ENCODE data around the gene COL24A1.

Gene COL24A1

DNA sequence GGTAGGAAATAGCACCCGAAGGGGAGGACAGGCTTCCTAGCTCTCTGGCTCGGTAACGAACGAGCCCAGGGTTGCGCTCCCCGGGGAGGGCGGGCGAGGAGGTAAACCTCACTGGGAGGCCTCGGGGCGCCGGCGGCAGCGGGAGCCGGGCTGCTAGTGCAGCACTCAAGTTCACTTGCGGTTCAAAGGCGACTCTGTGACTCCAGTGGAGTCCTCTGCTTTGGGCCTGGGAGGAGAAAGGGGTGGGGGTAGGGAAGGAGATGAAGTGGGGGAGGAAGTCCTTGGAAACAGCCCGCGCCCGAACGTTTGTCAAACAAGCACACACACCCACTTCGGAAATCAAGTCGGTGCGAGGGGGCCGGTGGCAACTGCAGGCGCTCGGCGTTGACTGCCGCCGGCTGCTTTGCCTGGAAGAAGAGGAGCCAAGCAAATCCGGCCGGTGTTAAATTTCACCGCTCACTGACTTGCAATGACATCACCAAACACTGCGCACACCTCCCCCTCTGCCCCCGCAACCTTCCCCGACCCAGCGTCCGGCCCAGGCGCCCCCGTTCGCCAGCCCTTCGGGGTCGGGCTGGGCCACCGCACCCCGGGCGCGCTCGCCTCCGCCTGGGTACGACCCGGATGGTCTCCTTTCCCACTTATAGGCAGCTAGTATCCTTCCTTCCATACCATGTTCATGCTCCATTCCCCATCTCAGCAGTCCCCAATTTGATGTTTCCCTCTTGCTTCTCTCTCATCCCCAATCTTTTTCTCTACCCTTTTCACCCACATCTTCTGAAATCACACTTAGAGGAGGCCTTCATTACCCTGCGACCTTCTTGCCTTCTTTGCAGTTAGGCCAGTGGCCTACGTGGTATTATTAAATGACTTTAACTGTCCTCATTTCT, at the start of gene COL24A1:
COL24A1 (minus strand) TSS at position 207 of the 890 bp plus-strand sequence. CDS start 376 bp downstream, outside the sequence.
- DNase-seq: peak; percentile 32 to 87

DNA sequence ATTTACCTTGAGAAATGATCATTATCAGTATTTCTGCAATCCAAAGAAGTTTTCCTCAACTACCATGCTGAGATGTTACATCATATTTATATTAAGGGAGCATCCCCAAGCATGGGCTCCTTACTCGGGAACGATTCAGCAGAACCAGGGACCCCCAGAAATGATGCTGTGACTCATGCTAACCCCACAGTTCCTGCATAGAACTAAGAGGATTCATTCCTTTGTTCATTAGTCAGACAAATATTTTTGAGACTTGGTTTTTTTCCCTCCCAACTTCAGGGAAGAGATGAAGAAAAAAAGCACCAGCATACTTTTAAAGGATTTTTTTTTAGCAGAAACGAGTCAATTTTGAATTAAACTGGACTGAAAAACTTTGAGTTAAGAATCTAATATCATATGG, 49.2 kb upstream of the COL24A1 start:
- no peak for DNase-seq

DNA sequence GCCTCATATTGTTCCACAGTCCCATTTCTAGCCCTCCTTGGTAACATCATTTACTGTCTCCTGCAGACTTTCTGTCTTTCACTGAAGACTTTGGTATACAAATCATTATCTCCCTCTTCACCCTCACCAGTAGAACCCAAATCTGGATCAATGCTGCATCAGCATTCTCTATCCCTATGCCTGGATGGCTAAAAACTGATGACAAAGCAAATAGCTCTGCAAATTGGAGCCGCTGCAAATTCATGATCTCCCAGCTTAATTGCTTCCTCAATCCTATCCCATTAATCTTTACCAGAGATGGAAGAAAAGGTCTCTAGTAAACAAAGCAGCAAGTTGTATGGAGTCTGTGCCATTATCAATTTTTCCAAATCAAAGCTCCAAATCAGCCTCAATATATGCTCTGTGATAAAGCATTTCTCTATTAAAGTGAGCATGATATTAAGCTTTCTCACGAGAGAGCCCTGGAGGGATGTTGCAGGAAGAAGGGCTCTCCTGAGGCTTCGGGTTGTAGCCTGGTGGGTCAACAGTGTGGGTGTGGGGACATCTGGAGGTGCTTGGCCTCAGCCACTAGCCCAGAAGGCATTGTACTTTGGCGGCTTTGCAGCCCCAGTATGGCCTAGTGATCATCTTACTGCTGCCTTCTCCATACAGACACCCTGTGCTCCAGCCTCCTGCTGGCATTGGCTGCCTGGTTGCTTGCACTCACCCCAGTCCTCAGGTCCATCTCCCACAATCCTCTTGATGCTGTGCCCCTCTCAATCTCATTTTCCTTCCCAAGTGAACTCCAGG, 46.2 kb upstream of the COL24A1 start:
- DNase-seq: no peak

- no peak for DNase-seq
These were observed 44.7 kb upstream of the COL24A1 start for GRCh38 chr1:86201311-86201710.

- no peak for DNase-seq
These were observed 44.3 kb upstream of the COL24A1 start for GRCh38 chr1:86200901-86201300.

DNA sequence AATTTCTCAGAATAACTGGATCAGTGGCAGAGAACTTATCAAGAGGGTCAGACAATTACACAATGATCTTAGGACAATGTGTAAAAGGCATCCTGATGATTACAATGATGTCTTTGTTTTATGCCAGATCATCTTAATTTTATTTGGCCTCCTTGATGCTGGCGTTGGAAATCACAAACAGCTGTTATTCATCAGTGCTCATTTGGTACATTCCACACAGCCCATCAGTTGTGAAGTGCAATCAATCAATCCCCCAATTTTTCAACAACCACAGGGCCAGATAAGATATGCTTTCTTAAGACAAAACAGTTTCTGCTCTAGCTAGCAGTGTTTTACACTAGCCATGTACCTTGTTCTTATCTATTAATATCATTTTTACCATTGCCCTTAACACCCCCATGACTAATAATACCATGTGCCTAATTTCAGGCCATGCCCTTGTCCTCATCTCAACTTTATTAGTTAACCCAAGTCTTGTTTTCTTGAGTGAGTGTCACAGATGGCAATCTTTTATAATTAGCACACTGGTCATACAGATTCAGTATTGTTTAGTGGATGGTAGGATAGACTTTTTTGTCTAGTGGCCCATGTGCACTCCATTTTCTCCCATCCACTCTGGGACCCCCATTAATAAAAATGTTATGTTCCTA, 40.8 kb upstream of the COL24A1 start:
- no peak for DNase-seq

GRCh38 chr1:86195281-86195680, 38.7 kb upstream of the COL24A1 start:
- DNase-seq: no peak

- no peak for DNase-seq
These were observed 38.0 kb upstream of the COL24A1 start for GRCh38 chr1:86194491-86195034.

DNA sequence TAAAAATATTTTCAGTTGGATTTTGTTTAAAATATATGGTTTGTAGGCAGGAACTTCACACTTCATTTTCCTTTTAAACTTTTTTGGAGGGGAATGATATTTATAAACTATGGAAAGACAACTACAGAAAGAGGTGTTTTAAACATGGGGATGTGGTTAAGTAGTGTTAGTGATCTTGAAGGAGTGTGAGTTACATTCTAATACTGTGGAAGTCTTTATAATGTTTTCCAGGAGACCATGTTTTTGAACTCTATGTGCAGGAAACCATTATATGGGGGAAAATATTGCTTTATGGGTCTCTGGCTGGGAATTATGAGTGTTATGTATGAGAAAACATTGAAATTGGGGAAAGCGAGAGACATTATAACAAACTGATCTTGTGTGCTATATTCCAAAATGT, 35.8 kb upstream of the COL24A1 start:
- DNase-seq: no peak

- DNase-seq: no peak
These were observed 35.4 kb upstream of the COL24A1 start for GRCh38 chr1:86191958-86192357.

- DNase-seq: no peak
These were observed 34.3 kb upstream of the COL24A1 start for GRCh38 chr1:86190873-86191272.

DNA sequence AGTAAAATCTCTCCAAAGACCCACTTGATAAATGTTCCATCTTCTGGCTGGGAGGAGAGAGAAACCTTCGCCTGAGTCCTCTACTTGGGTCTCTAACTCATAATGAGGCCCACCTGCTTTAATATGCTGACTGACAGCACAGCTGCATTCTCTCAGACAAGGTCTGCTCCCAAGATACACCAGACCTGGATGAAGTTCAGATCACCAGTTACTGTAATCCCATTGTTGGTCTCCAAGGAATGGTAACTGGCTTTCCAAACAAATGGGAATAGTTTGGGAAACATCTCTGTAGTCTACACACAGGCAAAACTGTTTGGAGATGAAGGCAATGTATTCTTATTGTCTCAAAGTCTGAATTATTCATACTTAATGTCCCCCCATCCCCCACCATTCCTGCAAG, 27.9 kb upstream of the COL24A1 start:
- DNase-seq: no peak

- no peak for DNase-seq
These were observed 27.2 kb upstream of the COL24A1 start for GRCh38 chr1:86183810-86184209.

GRCh38 chr1:86176226-86176625, 19.7 kb upstream of the COL24A1 start:
- DNase-seq: no peak

- DNase-seq: no peak
These were observed 19.2 kb upstream of the COL24A1 start for GRCh38 chr1:86175756-86176155.

DNA sequence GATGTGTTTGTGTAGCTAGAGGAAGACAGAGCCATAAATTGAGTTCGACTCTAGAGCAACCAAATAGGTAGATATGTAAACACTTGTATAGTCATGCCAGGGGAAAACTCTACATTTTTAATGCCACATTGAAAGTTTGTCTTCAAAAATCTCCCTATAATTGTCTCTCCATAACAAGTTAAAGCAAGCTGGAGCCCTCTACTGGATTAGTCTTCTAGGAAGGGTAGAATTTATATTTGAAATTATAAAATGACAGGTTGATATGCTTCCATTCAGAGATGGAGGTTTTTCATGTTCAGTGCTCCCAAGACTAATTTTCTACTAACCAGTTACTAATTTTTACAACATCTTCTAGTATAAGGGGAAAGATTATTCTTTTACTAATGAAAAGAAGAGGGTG, 13.1 kb upstream of the COL24A1 start:
- DNase-seq: peak in 1 of 2 experiments; percentile 21

- DNase-seq: no peak
These were observed 3.2 kb upstream of the COL24A1 start for GRCh38 chr1:86159800-86160199.

- peak in 1 of 2 experiments; percentile 54 for DNase-seq
These were observed 586 bp downstream of the COL24A1 start for GRCh38 chr1:86155807-86156565.

GRCh38 chr1:86155051-86155806, 1.3 kb downstream of the COL24A1 start:
- peak in 1 of 2 experiments; percentile 24 for DNase-seq

DNA sequence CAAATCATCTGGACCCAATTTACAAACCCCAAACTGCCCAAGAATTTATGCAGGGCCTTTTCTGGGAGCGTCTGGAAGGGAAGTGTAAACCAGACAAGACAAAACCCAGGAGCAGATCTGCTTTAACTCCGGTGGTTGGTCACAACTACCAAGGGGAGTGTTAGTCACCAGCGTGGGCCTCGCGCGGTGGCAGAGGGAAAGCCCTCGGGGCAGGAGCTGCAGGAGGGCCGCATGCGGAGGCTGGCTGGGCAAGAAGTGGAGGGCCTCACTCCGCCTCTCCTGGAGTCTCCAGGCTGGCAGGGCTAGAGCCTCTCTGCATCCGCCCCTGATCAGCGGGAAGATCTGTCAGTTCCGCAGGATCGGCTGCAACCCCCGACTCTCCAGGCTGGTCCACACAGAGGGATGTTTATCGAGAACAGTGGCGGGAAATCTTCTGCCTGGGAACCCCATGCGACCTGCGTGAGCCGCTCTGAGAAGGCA, 2.0 kb downstream of the COL24A1 start:
- no peak for DNase-seq

GRCh38 chr1:86153836-86154235, 2.7 kb downstream of the COL24A1 start:
- no peak for DNase-seq
